ENCODE data around the gene PLCB1. TPM values are rescaled to one million over a fixed set of nuclear protein-coding genes. Genes with fewer than 3 reads are reported as not detected.

The PLCB1 gene
- total and polyA plus RNA-seq, 2 donors (not counting 3 experiments of a cell fraction or from before 2014, with no cell fraction given): 10.2 to 53.4 TPM

DNA sequence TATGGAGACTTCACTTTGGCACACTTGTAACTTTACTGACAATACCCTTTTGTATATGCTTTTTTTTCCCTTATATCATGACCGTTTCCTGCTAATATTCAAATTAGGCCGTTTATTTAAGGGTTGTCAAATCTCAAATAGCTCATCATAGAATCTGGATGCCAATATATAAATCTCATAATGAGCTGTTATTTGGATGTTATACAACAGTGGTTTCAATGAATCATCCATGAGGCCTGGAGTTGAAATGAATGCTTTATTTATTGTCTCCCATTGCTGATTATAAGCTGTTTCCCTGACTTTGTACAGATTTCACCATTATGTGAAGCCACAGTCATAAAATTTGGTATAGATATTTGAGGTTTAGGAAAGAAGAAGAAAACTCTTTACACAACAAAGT is 256.1 kb downstream of the PLCB1 start:
- POLR2A ChIA-PET: interaction anchor here (0.7 kb wide), 1 partner anchor 47 kb away, joined by 5 read pairs; no protein-coding TSS in a partner anchor
- CTCF ChIA-PET: interaction anchor here (0.6 to 6.8 kb wide), 33 partner anchors 10 to 452 kb away, joined by 3 to 75 read pairs (median 4); partner anchors contain the start of gene PLCB1
- Histone ChIP-seq H3K79me2 (ENCODE audit: control insufficient read depth, insufficient read depth, low read length) (no peaks in the 10 kb centered on the region), H3K27me3 (ENCODE audit: control insufficient read depth in 2 of 2, insufficient read depth in 2 of 2, low read length in 2 of 2) (no peaks in the 10 kb centered on the region), H3K27ac (ENCODE audit: insufficient read depth, low read depth, low read length) (no peak overlapping the region), H3K4me2 (ENCODE audit: insufficient read depth, low read length) (no peak overlapping the region), H3K4me1 (ENCODE audit: control insufficient read depth, extremely low read depth, insufficient read depth, low read length) (peaks cover 3% of the 10 kb centered on the region), H3K4me3 (replicated peaks in 1 of 3; ENCODE audit: insufficient read depth in 1 of 3, low read depth in 1 of 3, low read length in 3 of 3) (no peak overlapping the region), H3K9me1 (replicated peaks; ENCODE audit: control insufficient read depth, extremely low read depth, insufficient read depth, low read length) (no peaks in the 10 kb centered on the region), H2AFZ (ENCODE audit: low read depth, low read length) (no peak overlapping the region), H3K36me3 (ENCODE audit: control insufficient read depth in 2 of 2, extremely low read depth in 1 of 2, insufficient read depth in 2 of 2, low read length in 2 of 2) (no peaks in the 10 kb centered on the region), H3K9me3 (replicated peaks; ENCODE audit: control insufficient read depth, insufficient read depth, low read length) (no peaks in the 10 kb centered on the region), H4K20me1 (replicated peaks; ENCODE audit: control insufficient read depth, extremely low read depth, insufficient read depth, low read length) (no peaks in the 10 kb centered on the region), H3K9ac (replicated peaks; ENCODE audit: extremely low read depth, insufficient read depth, low read length) (no peak overlapping the region)
- intact Hi-C loops (cut with micrococcal nuclease): loop anchor here (2.0 to 10.0 kb wide), 3 partner anchors 241 to 453 kb away; no protein-coding TSS in a partner anchor
- peak; percentile 37 for DNase-seq (ENCODE audit: low read depth, low spot score)
- no TSS peak for BruUV-seq (replicated peaks)
- FAIRE-seq: no peak
- dilution Hi-C loops (cut with MboI; ENCODE audit: extremely low pct_ligation_motif_present, low sequenced_read_pairs): no loop called here
- TF ChIP-seq POLR2A (IDR thresholded peaks at IDR 0.05; ENCODE audit: low read depth, low read length) (no peak), MYC (IDR thresholded peaks at IDR 0.05; ENCODE audit: low read depth, low read length) (no peak), FOS (IDR thresholded peaks at IDR 0.05; ENCODE audit: borderline replicate concordance, insufficient read depth, low read length) (peak; percentile 6)
- TF ChIP-seq, protein P1, sequence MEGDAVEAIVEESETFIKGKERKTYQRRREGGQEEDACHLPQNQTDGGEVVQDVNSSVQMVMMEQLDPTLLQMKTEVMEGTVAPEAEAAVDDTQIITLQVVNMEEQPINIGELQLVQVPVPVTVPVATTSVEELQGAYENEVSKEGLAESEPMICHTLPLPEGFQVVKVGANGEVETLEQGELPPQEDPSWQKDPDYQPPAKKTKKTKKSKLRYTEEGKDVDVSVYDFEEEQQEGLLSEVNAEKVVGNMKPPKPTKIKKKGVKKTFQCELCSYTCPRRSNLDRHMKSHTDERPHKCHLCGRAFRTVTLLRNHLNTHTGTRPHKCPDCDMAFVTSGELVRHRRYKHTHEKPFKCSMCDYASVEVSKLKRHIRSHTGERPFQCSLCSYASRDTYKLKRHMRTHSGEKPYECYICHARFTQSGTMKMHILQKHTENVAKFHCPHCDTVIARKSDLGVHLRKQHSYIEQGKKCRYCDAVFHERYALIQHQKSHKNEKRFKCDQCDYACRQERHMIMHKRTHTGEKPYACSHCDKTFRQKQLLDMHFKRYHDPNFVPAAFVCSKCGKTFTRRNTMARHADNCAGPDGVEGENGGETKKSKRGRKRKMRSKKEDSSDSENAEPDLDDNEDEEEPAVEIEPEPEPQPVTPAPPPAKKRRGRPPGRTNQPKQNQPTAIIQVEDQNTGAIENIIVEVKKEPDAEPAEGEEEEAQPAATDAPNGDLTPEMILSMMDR (IDR thresholded peaks at IDR 0.05; ENCODE audit: extremely low read depth in 1 of 2, insufficient read depth in 1 of 2, low read depth in 1 of 2, low read length in 2 of 2): no peak
- TF ChIP-seq, protein P2, sequence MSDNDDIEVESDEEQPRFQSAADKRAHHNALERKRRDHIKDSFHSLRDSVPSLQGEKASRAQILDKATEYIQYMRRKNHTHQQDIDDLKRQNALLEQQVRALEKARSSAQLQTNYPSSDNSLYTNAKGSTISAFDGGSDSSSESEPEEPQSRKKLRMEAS (IDR thresholded peaks at IDR 0.05; ENCODE audit: insufficient read depth, insufficient read length): no peak

DNA sequence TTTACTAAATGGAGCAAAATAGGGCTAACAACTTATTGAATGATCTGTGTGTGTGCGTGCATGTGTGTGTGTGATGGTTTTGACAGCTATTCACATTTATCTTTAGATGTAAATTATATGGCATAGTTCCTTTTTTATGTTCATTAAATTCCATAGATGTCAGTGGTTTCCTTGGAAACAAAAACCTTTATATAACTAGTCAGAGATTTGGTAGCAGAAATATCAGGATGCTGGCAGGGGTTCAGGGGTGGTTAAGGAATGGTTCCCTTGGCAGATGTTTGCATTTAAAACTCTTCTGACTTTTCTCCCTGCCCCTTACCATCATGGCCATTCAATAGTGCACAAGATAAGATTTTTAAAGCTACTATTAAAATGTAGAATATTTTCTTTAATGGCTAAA is 256.6 kb downstream of the PLCB1 start:
- CTCF ChIA-PET: interaction anchor here (0.7 to 6.8 kb wide), 27 partner anchors 9 to 452 kb away, joined by 3 to 75 read pairs (median 4); partner anchors contain the start of gene PLCB1
- H3K4me1 ChIP-seq (ENCODE audit: control insufficient read depth, extremely low read depth, insufficient read depth, low read length): peaks cover 3% of the 10 kb centered on the region
- POLR2A ChIA-PET: no interaction called here
- H3K27ac ChIP-seq (ENCODE audit: insufficient read depth, low read depth, low read length): no peak overlapping the region
- H3K79me2 ChIP-seq (ENCODE audit: control insufficient read depth, insufficient read depth, low read length): no peaks in the 10 kb centered on the region
- intact Hi-C loops (cut with micrococcal nuclease) (loop anchor here (1.0 to 10.0 kb wide), 4 partner anchors 241 to 454 kb away; partner anchors contain the start of gene PLCB1), dilution Hi-C loops (cut with MboI; ENCODE audit: extremely low pct_ligation_motif_present, low sequenced_read_pairs) (no loop called here)
- no peaks in the 10 kb centered on the region for H3K27me3 ChIP-seq (ENCODE audit: control insufficient read depth in 2 of 2, insufficient read depth in 2 of 2, low read length in 2 of 2)
- TF ChIP-seq JUN (IDR thresholded peaks at IDR 0.05; ENCODE audit: borderline replicate concordance, insufficient read depth, insufficient read length, low read depth) (no peak), EZH2 (IDR thresholded peaks at IDR 0.05; ENCODE audit: borderline replicate concordance, low read depth, low read length, severe bottlenecking) (no peak)
- TF ChIP-seq, protein P1 (IDR thresholded peaks at IDR 0.05; ENCODE audit: extremely low read depth in 1 of 2, insufficient read depth in 1 of 2, low read depth in 1 of 2, low read length in 2 of 2): no peak
- no TSS peak for BruUV-seq (replicated peaks)
- H4K20me1 ChIP-seq (replicated peaks; ENCODE audit: control insufficient read depth, extremely low read depth, insufficient read depth, low read length): no peaks in the 10 kb centered on the region
- H3K9ac ChIP-seq (replicated peaks; ENCODE audit: extremely low read depth, insufficient read depth, low read length): no peak overlapping the region
- H3K9me1 ChIP-seq (replicated peaks; ENCODE audit: control insufficient read depth, extremely low read depth, insufficient read depth, low read length): no peaks in the 10 kb centered on the region
- FAIRE-seq: no peak
- H3K9me3 ChIP-seq (replicated peaks; ENCODE audit: control insufficient read depth, insufficient read depth, low read length): no peaks in the 10 kb centered on the region
- H3K36me3 ChIP-seq (ENCODE audit: control insufficient read depth in 2 of 2, extremely low read depth in 1 of 2, insufficient read depth in 2 of 2, low read length in 2 of 2): no peaks in the 10 kb centered on the region
- no peak overlapping the region for H2AFZ ChIP-seq (ENCODE audit: low read depth, low read length)
- DNase-seq (ENCODE audit: low read depth, low spot score): no peak
- no peak overlapping the region for H3K4me3 ChIP-seq (replicated peaks in 1 of 3; ENCODE audit: insufficient read depth in 1 of 3, low read depth in 1 of 3, low read length in 3 of 3)
- no peak overlapping the region for H3K4me2 ChIP-seq (ENCODE audit: insufficient read depth, low read length)
